IMR-90 (cell line): Measurements from ENCODE around the gene PRPS1. TPM values are rescaled to one million over a fixed set of nuclear protein-coding genes. Genes with fewer than 3 reads are reported as not detected.

ENCODE experiments used
- ATAC-seq: fragments of 200-7000 bp; cut with Tn5 transposase; 2 replicates; pipeline ENCODE4 v1.9.1; 2020; ENCODE audit warnings: low read depth, mild to moderate bottlenecking, moderate library complexity
- BruUV-seq: library from RNA; stranded (reverse); fragments of 400-500 nt; replicated peaks from 2 replicates; lab custom pipeline; 2021; lab: Mats Ljungman, UMichigan
- CTCF ChIA-PET: fragments of 300-600 bp; formaldehyde crosslinking; extraction: SDS; loops from one replicate; lab custom pipeline; 2021; ENCODE audit warnings: antibody characterized with exemption; lab: Yijun Ruan, JAX
- POLR2A ChIA-PET: fragments of 300-600 bp; sonication (Branson Sonifier 250); formaldehyde crosslinking; loops from one replicate; lab custom pipeline; 2022; ENCODE audit warnings: antibody characterized with exemption; ENCODE audit not compliant: unreplicated experiment; lab: Charles Lee
- DNase-seq: peaks from one replicate; pipeline ENCODE4 v3.0.0; 2013
- H2AFZ ChIP-seq: replicated peaks from 2 replicates; pipeline ENCODE3; 2013; ENCODE audit warnings: low read length, mild to moderate bottlenecking; ENCODE audit not compliant: poor library complexity
- H2AK5ac ChIP-seq: 2 replicates; pipeline ENCODE4 v1.6.1; 2013; ENCODE audit warnings: low read depth, low read length, inconsistent platforms
- H2AK9ac ChIP-seq: replicated peaks from 2 replicates; pipeline ENCODE3; 2013; ENCODE audit warnings: mild to moderate bottlenecking, low read depth, low read length, moderate library complexity; ENCODE audit not compliant: poor library complexity
- H2BK120ac ChIP-seq: 2 replicates; pipeline ENCODE4 v1.6.1; 2013; ENCODE audit warnings: low read depth, low read length, inconsistent platforms
- H2BK15ac ChIP-seq: 3 replicates; pipeline ENCODE4 v1.6.1; 2013; ENCODE audit warnings: low read depth, low read length, inconsistent platforms
- H2BK20ac ChIP-seq: 2 replicates; pipeline ENCODE4 v1.6.1; 2013; ENCODE audit warnings: low read depth, mild to moderate bottlenecking, inconsistent platforms, low read length, moderate library complexity
- H2BK5ac ChIP-seq: 2 replicates; pipeline ENCODE4 v1.6.1; 2013; ENCODE audit warnings: mild to moderate bottlenecking, low read depth, low read length, inconsistent platforms; ENCODE audit not compliant: poor library complexity, severe bottlenecking
- H3K14ac ChIP-seq: replicated peaks from 2 replicates; pipeline ENCODE4 v1.6.1; 2013; ENCODE audit warnings: low read depth, low read length, inconsistent platforms
- H3K18ac ChIP-seq: 2 replicates; pipeline ENCODE4 v1.6.1; 2013; ENCODE audit warnings: low read depth, low read length, control low read depth
- H3K23ac ChIP-seq: 2 replicates; pipeline ENCODE4 v1.6.1; 2013; ENCODE audit warnings: low read depth, low read length, inconsistent platforms
- H3K27ac ChIP-seq: 2 replicates; pipeline ENCODE4 v1.5.1; 2013; ENCODE audit warnings: mild to moderate bottlenecking, control low read depth, low read length; ENCODE audit not compliant: insufficient read depth
- H3K27me3 ChIP-seq: 2 replicates; pipeline ENCODE4 v1.6.1; 2013; ENCODE audit warnings: low read length; ENCODE audit not compliant: control insufficient read depth, insufficient read depth
- H3K36me3 ChIP-seq: 2 replicates; pipeline ENCODE4 v1.6.1; 2013; ENCODE audit warnings: low read length, mixed read lengths; ENCODE audit not compliant: control insufficient read depth, insufficient read depth
- H3K4ac ChIP-seq: 2 replicates; pipeline ENCODE4 v1.6.1; 2013; ENCODE audit warnings: low read depth, low read length, inconsistent platforms
- H3K4me1 ChIP-seq: 2 replicates; pipeline ENCODE4 v1.6.1; 2013; ENCODE audit warnings: low read length, mixed read lengths; ENCODE audit not compliant: control insufficient read depth, insufficient read depth
- H3K4me2 ChIP-seq: 2 replicates; pipeline ENCODE4 v1.6.1; 2013; ENCODE audit warnings: low read depth, mild to moderate bottlenecking, control low read depth, low read length, moderate library complexity
- H3K4me3 ChIP-seq: 2 replicates; pipeline ENCODE4 v1.5.1; 2013; ENCODE audit warnings: low read depth, mild to moderate bottlenecking, control low read depth, low read length, moderate library complexity; ENCODE audit not compliant: insufficient read depth
- H3K56ac ChIP-seq: 2 replicates; pipeline ENCODE4 v1.6.1; 2013; ENCODE audit warnings: low read length, inconsistent platforms; ENCODE audit not compliant: insufficient read depth; ENCODE audit errors: extremely low read depth
- H3K79me1 ChIP-seq, 2 experiments: 2 replicates each; pipeline ENCODE4 v1.6.1; 2013; ENCODE audit warnings: low read length in 2 of 2, inconsistent platforms in 1 of 2, low read depth in 1 of 2
- H3K9ac ChIP-seq: 2 replicates; pipeline ENCODE4 v1.6.1; 2013; ENCODE audit warnings: low read depth, low read length, control low read depth
- H3K9me1 ChIP-seq: 2 replicates; pipeline ENCODE4 v1.6.1; 2013; ENCODE audit warnings: low read length, inconsistent platforms; ENCODE audit not compliant: insufficient read depth
- H3K9me3 ChIP-seq: 2 replicates; pipeline ENCODE4 v1.6.1; 2013; ENCODE audit warnings: low read length; ENCODE audit not compliant: control insufficient read depth, insufficient read depth
- H4K20me1 ChIP-seq: 2 replicates; pipeline ENCODE4 v1.6.1; 2013; ENCODE audit warnings: low read length, inconsistent platforms; ENCODE audit not compliant: insufficient read depth
- H4K5ac ChIP-seq: 2 replicates; pipeline ENCODE4 v1.6.1; 2013; ENCODE audit warnings: mild to moderate bottlenecking, low read depth, low read length, control low read depth
- H4K8ac ChIP-seq, 2 experiments: 2 replicates each; pipeline ENCODE4 v1.6.1; 2013; ENCODE audit warnings: low read depth in 2 of 2, low read length in 2 of 2, control low read depth in 1 of 2, inconsistent platforms in 1 of 2
- H4K91ac ChIP-seq: 2 replicates; pipeline ENCODE4 v1.6.1; 2013; ENCODE audit warnings: low read depth, low read length, inconsistent platforms; ENCODE audit not compliant: insufficient read depth
- BHLHE40 ChIP-seq: fragments of 150-350 bp; IDR thresholded peaks from 2 replicates; pipeline ENCODE4 v1.6.1; 2016; ENCODE audit warnings: mild to moderate bottlenecking, low read depth, low read length
- CHD1 ChIP-seq: IDR thresholded peaks from 2 replicates; pipeline ENCODE4 v1.6.1; 2012; ENCODE audit warnings: low read depth, low read length, improper control_type of control experiment
- CTCF ChIP-seq: conservative IDR thresholded peaks from 2 replicates; pipeline ENCODE4 v1.5.1; 2012; ENCODE audit warnings: mild to moderate bottlenecking, low read depth, low read length, improper control_type of control experiment
- FOS ChIP-seq: fragments of 150-350 bp; IDR thresholded peaks from 2 replicates; pipeline ENCODE4 v1.6.1; 2016; ENCODE audit warnings: low read depth, low read length
- MAFK ChIP-seq: IDR thresholded peaks from 2 replicates; pipeline ENCODE4 v1.6.1; 2012; ENCODE audit warnings: low read depth, low read length, improper control_type of control experiment
- MAZ ChIP-seq: IDR thresholded peaks from 2 replicates; pipeline ENCODE4 v1.6.1; 2012; ENCODE audit warnings: low read depth, mild to moderate bottlenecking, low read length, improper control_type of control experiment, moderate library complexity, borderline replicate concordance
- MXI1 ChIP-seq: IDR thresholded peaks from 2 replicates; pipeline ENCODE4 v1.6.1; 2012; ENCODE audit warnings: low read depth, mild to moderate bottlenecking, low read length, moderate library complexity, borderline replicate concordance
- POLR2A ChIP-seq: IDR thresholded peaks from 2 replicates; pipeline ENCODE4 v1.6.1; 2012; ENCODE audit warnings: mild to moderate bottlenecking, low read depth, low read length
- RAD21 ChIP-seq: IDR thresholded peaks from 2 replicates; pipeline ENCODE4 v1.6.1; 2012; ENCODE audit warnings: low read length, improper control_type of control experiment
- RCOR1 ChIP-seq: IDR thresholded peaks from 2 replicates; pipeline ENCODE4 v1.6.1; 2012; ENCODE audit warnings: mild to moderate bottlenecking, low read length, improper control_type of control experiment; ENCODE audit not compliant: insufficient replicate concordance
- RFX5 ChIP-seq: IDR thresholded peaks from 2 replicates; pipeline ENCODE4 v1.8.0; 2012; ENCODE audit warnings: low read depth, mild to moderate bottlenecking, low read length, moderate library complexity
- SMC3 ChIP-seq: fragments of 150-350 bp; IDR thresholded peaks from 2 replicates; pipeline ENCODE4 v1.6.1; 2016; ENCODE audit warnings: low read depth, mild to moderate bottlenecking, antibody characterized with exemption, low read length, moderate library complexity
- USF2 ChIP-seq: fragments of 150-350 bp; IDR thresholded peaks from 2 replicates; pipeline ENCODE4 v1.6.1; 2017; ENCODE audit warnings: mild to moderate bottlenecking, antibody characterized with exemption, low read length, low read depth
- WGBS, 2 experiments: methylation state at CpG; one replicate each; pipeline versions ENCODE4 v1.1.5 to v1.1.7; 2013; ENCODE audit warnings: missing lambda C conversion rate in 2 of 2; ENCODE audit not compliant: insufficient read length in 1 of 2; ENCODE audit errors: extremely low coverage in 2 of 2; 5-methylcytosine and 5-hydroxymethylcytosine counted together
- dilution Hi-C: fragments of 300-500 bp; cut with HindIII; formaldehyde crosslinking; loops from one replicate; pipeline ENCODE4 v1.14.3; 2018; ENCODE audit warnings: low sequenced_read_pairs; ENCODE audit not compliant: unreplicated experiment
- in situ Hi-C: fragments of 300-500 bp; cut with MboI; formaldehyde crosslinking; loops from 3 replicates; pipeline ENCODE4 v1.14.3; 2019; ENCODE audit warnings: low sequenced_read_pairs, inconsistent platforms, mixed read lengths
- intact Hi-C: fragments of 100-400 bp; cut with micrococcal nuclease; formaldehyde crosslinking; loops from 2 replicates; pipeline ENCODE4 v1.10.0; 2022
- polyA plus RNA-seq, 3 experiments: library from polyadenylated mRNA; depleted of rRNA; stranded (reverse); fragments of >200 nt; gene quantifications; 2 replicates each; pipeline ENCODE4 v1.2.3, GENCODE V29; 2012; ENCODE audit warnings: low replicate concordance in 1 of 3
- total RNA-seq: library from RNA; depleted of rRNA; stranded (reverse); fragments of >200 nt; gene quantifications from 2 replicates; pipeline ENCODE4 v1.2.3, GENCODE V29; 2012

PRPS1 gene
- total and polyA plus RNA-seq, 2 of the 4 experiments (the other 2 are of a cell fraction) = 118 to 137 TPM

GRCh38 chrX:107674480-107675364, 46.4 kb downstream of the PRPS1 start (continued):
- TF ChIP-seq CTCF = no peak
- no peak for TF ChIP-seq RCOR1

GRCh38 chrX:107675365-107675654, 47.0 kb downstream of the PRPS1 start:
- ChIA-PET POLR2A (no interaction called here), CTCF (no interaction called here)
- Histone ChIP-seq H3K9me1 (no peaks in the 10 kb centered on the region), H3K9ac (no peak overlapping the region), H3K27me3 (peaks cover 15% of the 10 kb centered on the region), H2BK20ac (no peak overlapping the region), H3K56ac (no peak overlapping the region), H2AFZ (no peak overlapping the region), H3K4ac (no peak overlapping the region), H3K79me1 (no peaks in the 10 kb centered on the region), H2BK120ac (no peak overlapping the region), H3K14ac (no peak overlapping the region), H3K4me1 (0 out of 2 replicates have a peak, but pooled peaks cover 1% of the 10 kb centered on the region), H4K20me1 (no peaks in the 10 kb centered on the region), H3K23ac (no peak overlapping the region), H2AK5ac (no peak overlapping the region), H2BK15ac (no peak overlapping the region), H4K8ac (no peak overlapping the region), H3K27ac (no peak overlapping the region), H2AK9ac (no peak overlapping the region), H3K36me3 (no peaks in the 10 kb centered on the region), H2BK5ac (no peak overlapping the region), H3K4me3 (no peak overlapping the region), H3K4me2 (no peak overlapping the region), H3K9me3 (no peaks in the 10 kb centered on the region), H3K18ac (no peak overlapping the region), H4K5ac (no peak overlapping the region), H4K91ac (no peak overlapping the region)
- intact Hi-C loops = loop anchor here (5.0 kb wide), 1 partner anchor 102 kb away; the partner anchor contains the start of genes NCBP2L and TSC22D3
- in situ Hi-C loops = loop anchor here (5.0 kb wide), 1 partner anchor 42 kb away; no protein-coding TSS in a partner anchor
- no CpG with 5 or more reads among the region's 1 CpG for WGBS, 2 experiments
- dilution Hi-C loops = no loop called here
- ATAC-seq = no peak
- DNase-seq = no peak
- BruUV-seq = no TSS peak
- no peak for TF ChIP-seq MAFK
- TF ChIP-seq RAD21 = no peak
- no peak for TF ChIP-seq RFX5
- no peak for TF ChIP-seq MXI1
- no peak for TF ChIP-seq BHLHE40
- TF ChIP-seq RCOR1 = no peak
- no peak for TF ChIP-seq SMC3
- no peak for TF ChIP-seq POLR2A
- no peak for TF ChIP-seq USF2
- TF ChIP-seq CHD1 = no peak
- TF ChIP-seq MAZ = no peak
- no peak for TF ChIP-seq FOS
